HG03045 (cell line): ENCODE results near the gene DHX30.
"Not testable (repeated sequence)": the region's sequence is repeated elsewhere in the genome, so short reads cannot be mapped to it uniquely, and the experiment has no call there.

Experiments used
- ATAC-seq: cut with Tn5 transposase; IDR thresholded peaks from one replicate; pipeline ENCODE4 v1.9.1; 2021; ENCODE audit warnings: mild to moderate bottlenecking, moderate library complexity; ENCODE audit not compliant: unreplicated experiment

The DHX30 gene

GRCh38 chr3:47802734-47803479 is at the start of gene DHX30:
DHX30 (plus strand) TSS chr3:47803138; CDS start chr3:47810684, 7,546 bp downstream.
- ATAC-seq: peak; percentile 87

- no peak for ATAC-seq
These were observed 44.5 kb upstream of the DHX30 start for GRCh38 chr3:47758261-47759025.

- ATAC-seq: not testable (repeated sequence)
These were observed 42.7 kb upstream of the DHX30 start for GRCh38 chr3:47760207-47760606.

GRCh38 chr3:47761046-47761445 is 41.9 kb upstream of the DHX30 start:
- ATAC-seq: no peak

GRCh38 chr3:47762233-47762632 is 40.7 kb upstream of the DHX30 start:
- ATAC-seq: no peak

GRCh38 chr3:47766186-47766585 is 36.8 kb upstream of the DHX30 start:
- no peak for ATAC-seq

- no peak for ATAC-seq
These were observed 30.9 kb upstream of the DHX30 start for GRCh38 chr3:47772047-47772446.

- no peak for ATAC-seq
These were observed 30.1 kb upstream of the DHX30 start for GRCh38 chr3:47772788-47773187.

- ATAC-seq: no peak
These were observed 24.2 kb upstream of the DHX30 start for GRCh38 chr3:47778746-47779145.

GRCh38 chr3:47780741-47781684 is 21.9 kb upstream of the DHX30 start:
- peak; percentile 30 for ATAC-seq

GRCh38 chr3:47781685-47782445 is 21.1 kb upstream of the DHX30 start, which contains the start of gene SMARCC1:
SMARCC1 (minus strand) TSS chr3:47781893; CDS start chr3:47781797, 96 bp downstream.
- ATAC-seq: peak; percentile 85

GRCh38 chr3:47782446-47783308 is 20.3 kb upstream of the DHX30 start:
- no peak for ATAC-seq

GRCh38 chr3:47783673-47784072 is 19.3 kb upstream of the DHX30 start:
- no peak for ATAC-seq

- ATAC-seq: no peak
These were observed 11.6 kb upstream of the DHX30 start for GRCh38 chr3:47791193-47791855.

- no peak for ATAC-seq
These were observed 10.2 kb upstream of the DHX30 start for GRCh38 chr3:47792699-47793098.

- ATAC-seq: no peak
These were observed 8.4 kb upstream of the DHX30 start for GRCh38 chr3:47794544-47794943.

- no peak for ATAC-seq
These were observed 3.2 kb upstream of the DHX30 start for GRCh38 chr3:47799733-47800132.

- ATAC-seq: no peak
These were observed 615 bp downstream of the DHX30 start for GRCh38 chr3:47803480-47804025.
